ENCODE results near the gene ATG101. TPM values are rescaled to one million over a fixed set of nuclear protein-coding genes. Genes with fewer than 3 reads are reported as not detected.
"Not testable (repeated sequence)": the region's sequence is repeated elsewhere in the genome, so short reads cannot be mapped to it uniquely, and the experiment has no call there.

ATG101 gene
- total RNA-seq, 1 donor, result 70.0 TPM

GRCh38 chr12:52090291-52090690, 20.5 kb downstream of the ATG101 start:
- TF ChIP-seq CTCF (IDR thresholded peaks at IDR 0.05; ENCODE audit: insufficient read depth, low read depth, low read length), result no peak
- no peak for DNase-seq (ENCODE audit: low read depth)

GRCh38 chr12:52091061-52091460, 21.3 kb downstream of the ATG101 start:
- no peak overlapping the region for H3K4me3 ChIP-seq (ENCODE audit: low read depth, low read length)
- DNase-seq (ENCODE audit: low read depth), result no peak

More at GRCh38 chr12:52090291-52090690, 20.5 kb downstream of the ATG101 start:
- H3K4me3 ChIP-seq (ENCODE audit: low read depth, low read length), result no peak overlapping the region

GRCh38 chr12:52091869-52092268, 22.1 kb downstream of the ATG101 start:
- no peak overlapping the region for H3K4me3 ChIP-seq (ENCODE audit: low read depth, low read length)
- TF ChIP-seq CTCF (IDR thresholded peaks at IDR 0.05; ENCODE audit: insufficient read depth, low read depth, low read length), result no peak
- no peak for DNase-seq (ENCODE audit: low read depth)

More at GRCh38 chr12:52091061-52091460, 21.3 kb downstream of the ATG101 start:
- no peak for TF ChIP-seq CTCF (IDR thresholded peaks at IDR 0.05; ENCODE audit: insufficient read depth, low read depth, low read length)

- no peak for TF ChIP-seq CTCF (IDR thresholded peaks at IDR 0.05; ENCODE audit: insufficient read depth, low read depth, low read length)
- no peak for DNase-seq (ENCODE audit: low read depth)
- no peak overlapping the region for H3K4me3 ChIP-seq (ENCODE audit: low read depth, low read length)
These were observed 23.6 kb downstream of the ATG101 start for GRCh38 chr12:52093346-52093745.

GRCh38 chr12:52096332-52097044, 26.7 kb downstream of the ATG101 start:
- no peak overlapping the region for H3K4me3 ChIP-seq (ENCODE audit: low read depth, low read length)
- DNase-seq (ENCODE audit: low read depth), result no peak
- no peak for TF ChIP-seq CTCF (IDR thresholded peaks at IDR 0.05; ENCODE audit: insufficient read depth, low read depth, low read length)

GRCh38 chr12:52097045-52097666, 27.4 kb downstream of the ATG101 start:
- DNase-seq (ENCODE audit: low read depth), result no peak
- no peak overlapping the region for H3K4me3 ChIP-seq (ENCODE audit: low read depth, low read length)
- no peak for TF ChIP-seq CTCF (IDR thresholded peaks at IDR 0.05; ENCODE audit: insufficient read depth, low read depth, low read length)

GRCh38 chr12:52104431-52105089, 34.8 kb downstream of the ATG101 start:
- H3K4me3 ChIP-seq (ENCODE audit: low read depth, low read length); DNase-seq (ENCODE audit: low read depth): not testable (repeated sequence)

GRCh38 chr12:52116222-52117125, 46.7 kb downstream of the ATG101 start:
- DNase-seq (ENCODE audit: low read depth), result not testable (repeated sequence)

GRCh38 chr12:52117806-52118475, 48.2 kb downstream of the ATG101 start:
- H3K4me3 ChIP-seq (ENCODE audit: low read depth, low read length); DNase-seq (ENCODE audit: low read depth): not testable (repeated sequence)

More at GRCh38 chr12:52116222-52117125, 46.7 kb downstream of the ATG101 start:
- not testable (repeated sequence) for H3K4me3 ChIP-seq (ENCODE audit: low read depth, low read length)

Data from fibroblast of villous mesenchyme (primary cell).